DND-41 (cell line): ENCODE measurements around the gene ACOT12.

Experiments
- ATAC-seq: fragments of 200-7000 bp; cut with Tn5 transposase; 3 replicates; pipeline ENCODE4 v1.9.1; 2021; ENCODE audit warnings: low read depth; ENCODE audit not compliant: insufficient read depth
- DNase-seq: peaks from one replicate; pipeline ENCODE4 v3.0.0-alpha.2; 2020
- H2AFZ ChIP-seq: 2 replicates; pipeline ENCODE4 v1.6.0; 2012; ENCODE audit warnings: low read depth, low read length
- H3K27ac ChIP-seq: 2 replicates; pipeline ENCODE4 v1.5.1; 2012; ENCODE audit warnings: low read length, inconsistent platforms
- H3K27me3 ChIP-seq: fragments of 200-600 bp; sonication (generic); 2 replicates; pipeline ENCODE4 v1.6.0; 2012; ENCODE audit warnings: low read length, mild to moderate bottlenecking, inconsistent platforms; ENCODE audit not compliant: insufficient read depth, poor library complexity
- H3K36me3 ChIP-seq: 2 replicates; pipeline ENCODE4 v1.5.1; 2012; ENCODE audit warnings: low read length, inconsistent platforms; ENCODE audit not compliant: insufficient read depth
- H3K4me1 ChIP-seq: 2 replicates; pipeline ENCODE4 v1.5.1; 2012; ENCODE audit warnings: mild to moderate bottlenecking, low read length; ENCODE audit not compliant: insufficient read depth
- H3K4me2 ChIP-seq: 2 replicates; pipeline ENCODE4 v1.6.0; 2012; ENCODE audit warnings: mild to moderate bottlenecking, moderate library complexity, low read length, inconsistent platforms; ENCODE audit not compliant: insufficient read depth
- H3K4me3 ChIP-seq, 2 experiments: fragments of 200-600 bp in 1 of 2; shearing (Covaris generic) in 1 of 2; 2 replicates each; pipeline ENCODE4 v1.5.1; 2012 to 2016; ENCODE audit warnings: inconsistent platforms in 2 of 2, low read length in 2 of 2, mild to moderate bottlenecking in 2 of 2, low read depth in 1 of 2, moderate library complexity in 1 of 2
- H3K79me2 ChIP-seq: 2 replicates; pipeline ENCODE4 v1.6.0; 2012; ENCODE audit warnings: low read length, inconsistent platforms; ENCODE audit not compliant: insufficient read depth
- H3K9ac ChIP-seq: 2 replicates; pipeline ENCODE4 v1.6.0; 2012; ENCODE audit warnings: low read depth, mild to moderate bottlenecking, inconsistent platforms, low read length, moderate library complexity
- H3K9me3 ChIP-seq: 2 replicates; pipeline ENCODE4 v1.5.1; 2012; ENCODE audit warnings: low read length, moderate library complexity, mild to moderate bottlenecking, inconsistent platforms; ENCODE audit not compliant: insufficient read depth, severe bottlenecking
- H4K20me1 ChIP-seq: 2 replicates; pipeline ENCODE4 v1.6.0; 2012; ENCODE audit warnings: low read length; ENCODE audit not compliant: insufficient read depth
- EZH2 ChIP-seq: IDR thresholded peaks from 3 replicates; pipeline ENCODE4 v1.6.1; 2012; ENCODE audit warnings: borderline replicate concordance, low read depth, mild to moderate bottlenecking, moderate library complexity, low read length, inconsistent platforms; ENCODE audit not compliant: severe bottlenecking
- TF ChIP-seq, protein P1 (sequence below): IDR thresholded peaks from 2 replicates; pipeline ENCODE4 v1.5.1; 2012; ENCODE audit warnings: borderline replicate concordance, low read length, moderate library complexity, mild to moderate bottlenecking; ENCODE audit not compliant: poor library complexity, severe bottlenecking; ENCODE audit errors: extremely low read depth

ACOT12 gene

DNA sequence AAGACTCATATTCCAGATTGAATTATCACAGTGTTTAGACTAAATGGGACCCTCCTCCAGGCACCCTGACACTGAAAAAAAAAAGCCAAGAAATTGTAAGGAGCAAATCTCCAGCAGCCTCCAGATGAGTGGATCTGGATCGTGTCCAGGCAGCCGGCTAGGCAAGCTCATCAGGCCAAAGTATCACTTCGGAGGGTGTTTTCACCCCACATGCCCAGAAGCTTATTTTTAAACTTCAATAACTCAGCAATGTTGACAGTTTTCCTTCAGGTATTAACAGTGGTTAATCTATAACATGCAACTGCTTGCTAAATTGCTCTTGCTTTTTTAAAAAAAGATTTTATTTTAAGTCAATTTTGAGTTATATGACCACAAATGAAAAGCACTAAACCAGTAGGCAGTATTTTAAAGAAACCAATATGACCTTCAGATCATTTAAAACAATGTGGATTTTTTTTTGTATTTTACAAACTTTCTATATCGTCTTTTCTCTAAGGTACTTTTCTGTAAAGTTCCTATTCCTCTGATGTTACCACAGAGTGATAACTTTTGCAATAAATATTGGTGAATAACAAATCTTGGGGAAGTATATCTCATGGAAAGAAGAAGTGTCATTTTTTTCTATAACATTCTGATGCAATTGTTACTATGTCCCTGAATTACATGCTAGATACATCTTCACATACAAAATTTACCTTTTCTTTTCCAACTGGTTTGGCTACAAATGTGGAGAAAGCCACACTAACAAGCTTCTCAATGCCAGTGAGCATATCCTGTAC lies 30.7 kb downstream of the ACOT12 start:
- ATAC-seq, result no peak
- no peak overlapping the region for H3K4me2 ChIP-seq
- H3K4me1 ChIP-seq, result no peaks in the 10 kb centered on the region
- no peaks in the 10 kb centered on the region for H3K36me3 ChIP-seq
- H3K9me3 ChIP-seq, result no peaks in the 10 kb centered on the region
- no peak overlapping the region for H3K4me3 ChIP-seq
- DNase-seq, result no peak
- TF ChIP-seq, protein P1, sequence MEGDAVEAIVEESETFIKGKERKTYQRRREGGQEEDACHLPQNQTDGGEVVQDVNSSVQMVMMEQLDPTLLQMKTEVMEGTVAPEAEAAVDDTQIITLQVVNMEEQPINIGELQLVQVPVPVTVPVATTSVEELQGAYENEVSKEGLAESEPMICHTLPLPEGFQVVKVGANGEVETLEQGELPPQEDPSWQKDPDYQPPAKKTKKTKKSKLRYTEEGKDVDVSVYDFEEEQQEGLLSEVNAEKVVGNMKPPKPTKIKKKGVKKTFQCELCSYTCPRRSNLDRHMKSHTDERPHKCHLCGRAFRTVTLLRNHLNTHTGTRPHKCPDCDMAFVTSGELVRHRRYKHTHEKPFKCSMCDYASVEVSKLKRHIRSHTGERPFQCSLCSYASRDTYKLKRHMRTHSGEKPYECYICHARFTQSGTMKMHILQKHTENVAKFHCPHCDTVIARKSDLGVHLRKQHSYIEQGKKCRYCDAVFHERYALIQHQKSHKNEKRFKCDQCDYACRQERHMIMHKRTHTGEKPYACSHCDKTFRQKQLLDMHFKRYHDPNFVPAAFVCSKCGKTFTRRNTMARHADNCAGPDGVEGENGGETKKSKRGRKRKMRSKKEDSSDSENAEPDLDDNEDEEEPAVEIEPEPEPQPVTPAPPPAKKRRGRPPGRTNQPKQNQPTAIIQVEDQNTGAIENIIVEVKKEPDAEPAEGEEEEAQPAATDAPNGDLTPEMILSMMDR, result no peak
- no peak for TF ChIP-seq EZH2
- H3K79me2 ChIP-seq, result no peaks in the 10 kb centered on the region
- no peaks in the 10 kb centered on the region for H3K27me3 ChIP-seq
- no peak overlapping the region for H3K27ac ChIP-seq
- no peak overlapping the region for H2AFZ ChIP-seq
- no peaks in the 10 kb centered on the region for H4K20me1 ChIP-seq
- no peak overlapping the region for H3K9ac ChIP-seq

DNA sequence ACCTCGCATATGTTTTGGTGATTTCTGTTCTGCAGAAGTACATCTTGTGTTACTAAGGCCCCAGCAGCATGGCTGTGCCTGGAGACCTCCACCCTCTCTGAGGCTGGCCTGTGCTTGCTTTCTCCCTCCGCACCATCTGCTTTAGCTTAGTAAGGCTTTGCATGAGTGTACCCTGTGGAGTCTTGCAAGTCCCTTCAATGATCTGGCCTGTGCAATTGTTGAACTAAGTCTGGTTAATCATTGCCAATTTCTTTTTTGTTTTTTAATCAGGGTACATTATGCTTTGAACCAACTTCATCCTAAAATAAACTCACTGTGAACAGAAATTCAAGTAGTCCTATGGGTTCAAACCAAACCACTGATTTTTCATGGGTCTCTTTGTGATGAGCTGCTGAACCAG lies 32.3 kb downstream of the ACOT12 start:
- Histone ChIP-seq H3K79me2 (no peaks in the 10 kb centered on the region), H3K36me3 (no peaks in the 10 kb centered on the region), H3K4me1 (no peaks in the 10 kb centered on the region), H3K9ac (no peak overlapping the region), H4K20me1 (no peaks in the 10 kb centered on the region), H3K9me3 (no peaks in the 10 kb centered on the region), H3K27me3 (no peaks in the 10 kb centered on the region), H3K4me3 (no peak overlapping the region), H2AFZ (no peak overlapping the region), H3K4me2 (no peak overlapping the region), H3K27ac (no peak overlapping the region)
- no peak for ATAC-seq
- TF ChIP-seq, protein P1, result no peak
- no peak for TF ChIP-seq EZH2
- no peak for DNase-seq

DNA sequence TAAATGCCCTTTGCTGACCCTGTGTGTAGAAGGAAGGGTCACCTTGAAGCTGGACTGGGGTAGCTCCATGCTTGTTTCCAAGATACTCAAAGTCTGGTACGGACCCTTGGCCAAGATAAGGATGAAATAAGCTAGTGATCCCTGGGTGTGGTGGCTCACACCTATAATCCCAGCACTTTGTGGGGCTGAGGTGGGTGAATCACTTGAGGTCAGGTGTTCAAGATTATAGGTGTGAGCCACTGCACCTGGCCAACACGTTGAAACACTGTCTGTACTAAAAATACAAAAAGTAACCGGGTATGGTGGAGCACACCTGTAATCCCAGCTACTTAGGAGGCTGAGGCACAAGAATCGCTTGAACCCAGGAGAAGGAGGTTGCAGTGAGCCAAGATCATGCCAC lies 33.3 kb downstream of the ACOT12 start:
- Histone ChIP-seq H3K79me2 (no peaks in the 10 kb centered on the region), H3K9me3 (no peaks in the 10 kb centered on the region), H4K20me1 (no peaks in the 10 kb centered on the region), H3K9ac (no peak overlapping the region), H3K27ac (no peak overlapping the region), H3K4me1 (no peaks in the 10 kb centered on the region), H3K36me3 (no peaks in the 10 kb centered on the region), H3K27me3 (no peaks in the 10 kb centered on the region), H3K4me2 (no peak overlapping the region), H3K4me3 (no peak overlapping the region), H2AFZ (no peak overlapping the region)
- TF ChIP-seq EZH2, result no peak
- TF ChIP-seq, protein P1, result no peak
- ATAC-seq, result no peak
- DNase-seq, result no peak
